Measurements from ENCODE around the gene PHACTR4.
"Not testable (repeated sequence)": the region's sequence is repeated elsewhere in the genome, so short reads cannot be mapped to it uniquely, and the experiment has no call there.

PHACTR4 gene

DNA sequence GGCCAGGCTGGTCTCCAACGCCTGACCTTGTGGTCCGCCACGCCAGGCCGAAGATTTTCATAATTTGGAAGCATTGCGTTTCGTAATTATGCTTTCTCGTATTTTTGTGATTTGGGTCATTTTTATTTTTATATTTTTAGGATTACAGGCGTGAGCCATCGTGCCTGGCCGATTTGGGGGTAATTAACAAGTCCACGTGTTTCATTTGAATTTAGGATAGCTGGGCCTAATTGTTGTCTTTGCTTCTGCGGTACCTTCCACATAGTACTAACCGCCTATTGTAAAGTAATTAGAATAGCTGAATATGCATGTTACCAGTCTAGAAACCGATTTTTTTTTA, 137.3 kb downstream of the PHACTR4 start:
- no peak for DNase-seq

DNA sequence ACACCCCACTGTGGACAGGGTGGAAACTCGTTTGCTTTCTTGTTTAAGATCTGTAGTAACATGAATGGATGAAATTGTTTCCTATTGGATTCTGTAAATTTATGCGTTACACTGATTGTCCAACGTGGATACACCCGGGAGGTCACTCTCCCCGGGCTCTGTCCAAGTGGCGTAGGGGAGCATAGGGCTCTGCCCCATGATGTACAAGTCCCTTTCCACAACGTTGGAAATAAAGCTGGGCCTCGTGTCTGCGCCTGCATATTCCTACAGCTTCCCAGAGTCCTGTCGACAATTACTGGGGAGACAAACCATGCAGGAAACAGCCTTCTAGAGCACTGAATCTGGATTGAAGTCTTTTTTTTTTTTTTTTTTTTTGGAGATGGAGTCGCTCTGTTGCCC, 137.7 kb downstream of the PHACTR4 start:
- DNase-seq: peak; percentile 23

DNA sequence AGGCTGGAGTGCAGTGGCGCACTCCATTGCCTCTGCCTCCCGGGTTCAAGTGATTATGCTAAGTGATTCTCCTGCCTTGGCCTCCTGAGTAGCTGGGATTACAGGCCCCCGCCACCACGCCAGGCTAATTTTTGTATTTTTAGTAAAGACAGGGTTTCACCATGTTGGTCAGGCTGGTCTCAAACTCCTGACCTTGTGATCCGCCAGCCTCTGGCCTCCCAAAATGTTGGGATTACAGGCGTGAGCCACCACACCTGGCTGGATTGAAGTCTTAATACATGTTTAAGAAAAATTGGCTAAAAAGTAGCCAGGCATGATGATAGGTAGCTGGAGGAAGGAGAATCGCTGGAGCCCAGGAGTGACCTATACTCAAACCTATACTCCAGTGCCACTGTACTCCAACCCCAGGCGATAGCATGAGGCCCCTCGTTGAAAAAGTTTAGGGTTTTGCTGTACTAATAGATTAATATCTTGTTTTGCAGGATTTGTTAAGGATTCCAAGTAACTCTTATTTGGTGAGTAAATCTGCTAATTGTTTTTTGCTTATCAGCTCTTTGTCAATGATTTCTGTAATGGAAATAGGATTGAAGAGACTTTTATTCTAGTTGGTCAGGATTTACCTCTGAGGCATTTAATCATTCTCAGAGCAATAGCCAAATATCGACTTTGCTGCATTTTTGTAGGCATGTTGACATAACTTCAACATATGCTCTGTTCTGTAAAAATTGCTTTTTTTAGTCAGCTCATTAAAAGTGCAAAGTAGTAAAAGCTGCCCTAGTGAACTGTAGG, 138.3 kb downstream of the PHACTR4 start:
- peak; percentile 17 for DNase-seq

DNA sequence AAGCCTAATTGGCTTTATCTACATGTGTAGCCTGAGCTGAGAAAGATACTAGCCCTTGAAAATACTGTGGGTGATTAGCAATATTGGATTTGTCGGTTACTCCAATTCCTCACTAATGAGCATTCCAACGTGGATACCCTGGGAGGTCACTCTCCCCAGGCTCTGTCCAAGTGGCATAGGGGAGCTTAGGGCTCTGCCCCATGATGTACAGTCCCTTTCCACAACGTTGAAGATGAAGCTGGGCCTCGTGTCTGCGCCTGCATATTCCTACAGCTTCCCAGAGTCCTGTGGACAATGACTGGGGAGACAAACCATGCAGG, 138.9 kb downstream of the PHACTR4 start:
- peak; percentile 45 for DNase-seq

DNA sequence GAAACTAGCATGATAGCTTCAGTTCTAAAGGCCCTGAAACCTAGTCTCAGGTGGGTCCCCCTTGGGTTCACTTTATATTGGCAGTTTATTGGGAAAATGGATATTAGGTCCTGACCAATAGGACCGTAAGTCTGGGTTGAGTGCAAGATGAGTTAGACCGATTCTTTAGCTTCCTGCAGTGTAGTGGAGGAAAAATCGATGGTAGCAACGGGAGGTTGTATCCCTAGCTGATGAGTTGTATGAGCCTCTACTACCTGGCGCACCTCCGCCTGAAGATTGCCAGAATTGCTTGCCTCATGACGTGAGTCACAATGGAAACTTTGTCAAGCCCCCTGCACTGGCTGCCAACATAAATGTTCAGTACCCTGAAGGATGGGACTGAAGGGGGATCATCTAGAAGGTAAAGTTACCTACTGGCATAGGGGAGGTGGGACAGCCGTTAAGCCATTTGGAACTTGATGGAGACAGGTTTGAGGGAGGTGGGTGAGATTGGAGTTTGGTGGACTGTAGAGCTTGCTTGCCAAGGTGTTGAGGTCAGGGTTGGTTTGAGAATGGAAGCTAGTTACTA, 140.2 kb downstream of the PHACTR4 start:
- DNase-seq: peak; percentile 45

DNA sequence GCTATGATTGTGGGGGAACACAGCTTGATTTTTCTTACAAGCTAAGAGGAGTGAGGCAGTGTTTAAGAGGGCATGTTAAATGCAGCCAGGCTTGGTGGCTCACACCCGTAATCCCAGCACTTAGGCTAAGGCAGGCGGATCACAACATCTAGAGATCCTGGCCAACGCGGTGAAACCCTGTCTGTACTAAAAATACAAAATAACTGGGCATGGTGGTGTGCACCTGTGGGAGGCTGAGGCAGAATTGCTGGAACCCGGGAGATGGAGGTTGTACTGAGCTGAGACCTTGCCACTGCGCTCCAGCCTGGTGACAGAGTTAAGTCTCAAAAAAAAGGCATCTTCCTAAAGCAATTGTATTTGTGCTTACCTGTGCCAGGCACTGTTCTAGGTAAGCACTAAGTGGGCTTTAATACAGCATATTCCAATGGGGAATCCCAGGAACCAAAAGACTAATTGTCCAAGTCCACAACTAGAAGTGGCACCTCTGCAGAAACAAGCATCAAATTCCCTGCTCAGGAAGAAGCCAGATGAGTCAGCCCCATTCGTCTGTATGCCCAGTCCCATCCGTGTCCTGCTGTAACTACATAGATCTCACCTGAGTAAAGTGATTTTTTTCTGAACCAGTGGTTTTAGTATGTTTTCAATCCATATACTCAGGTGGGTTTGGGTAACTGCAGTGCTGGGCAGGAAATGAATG, 140.9 kb downstream of the PHACTR4 start:
- DNase-seq: peak; percentile 68

DNA sequence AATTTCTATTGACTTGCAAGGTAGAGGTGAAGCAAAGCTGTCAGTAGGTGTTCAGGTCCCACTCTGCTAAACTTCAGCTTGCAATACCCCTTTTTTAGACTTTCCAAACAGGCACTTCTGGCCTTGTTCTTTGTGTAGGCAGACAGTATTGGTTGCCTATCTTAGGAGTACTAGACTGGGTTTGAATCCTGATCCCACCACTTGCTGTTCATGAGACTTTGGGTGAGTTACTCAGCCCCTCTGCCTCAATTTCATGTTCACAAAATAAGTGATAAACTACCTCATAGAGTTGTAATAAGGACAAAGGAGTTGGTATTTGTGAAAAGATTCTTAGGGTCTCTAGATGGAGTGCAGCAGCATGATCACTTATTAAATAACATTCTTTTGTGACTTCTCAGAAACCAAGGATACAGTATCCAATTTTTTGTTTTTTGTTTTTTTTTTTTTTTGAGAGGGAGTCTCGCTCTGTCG, 141.5 kb downstream of the PHACTR4 start:
- peak; percentile 61 for DNase-seq

DNA sequence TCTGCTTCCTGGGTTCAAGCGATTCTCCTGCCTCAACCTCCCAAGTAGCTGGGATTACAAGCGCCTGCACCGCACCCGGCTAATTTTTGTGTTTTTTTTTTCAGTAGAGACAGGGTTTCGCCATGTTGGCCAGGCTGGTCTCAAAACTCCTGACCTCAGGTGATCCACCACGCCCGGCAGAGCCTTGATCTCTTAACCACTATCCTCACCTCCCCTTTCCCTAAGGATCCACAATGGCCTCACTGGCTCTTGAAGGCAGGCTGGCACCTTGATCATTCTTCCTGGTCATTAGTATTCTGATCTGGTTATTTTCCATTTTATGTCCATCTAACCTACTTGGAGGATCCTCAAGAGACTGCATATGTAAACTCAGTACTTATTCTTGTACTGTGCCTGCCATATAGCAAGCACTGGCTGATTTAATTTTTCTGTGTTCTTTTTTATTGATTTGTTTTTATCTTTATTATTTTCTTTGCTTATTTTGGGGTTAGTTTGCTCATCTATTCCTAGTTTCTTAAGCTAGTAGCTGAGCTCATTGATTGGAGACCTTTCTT, 142.6 kb downstream of the PHACTR4 start:
- DNase-seq: peak; percentile 35

DNA sequence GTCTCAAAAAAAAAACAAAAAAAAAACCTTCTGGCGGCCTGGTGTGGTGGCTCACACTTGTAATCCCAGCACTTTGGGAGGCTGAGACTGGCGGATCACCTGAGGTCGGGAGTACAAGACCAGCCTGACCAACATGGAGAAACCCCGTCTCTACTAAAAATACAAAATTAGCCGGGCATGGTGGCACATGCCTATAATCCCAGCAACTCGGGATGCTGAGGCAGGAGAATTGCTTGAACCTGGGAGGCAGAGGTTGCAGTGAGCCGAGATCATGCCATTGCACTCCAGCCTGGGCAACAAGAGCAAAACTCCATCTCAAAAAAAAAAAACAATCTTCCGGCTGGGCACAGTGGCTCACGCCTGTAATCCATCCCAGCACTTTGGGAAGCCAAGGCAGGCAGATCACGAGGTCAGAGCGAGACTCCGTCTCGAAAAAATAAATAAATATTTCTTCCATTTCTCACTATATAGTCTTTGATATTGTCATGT, 144.9 kb downstream of the PHACTR4 start:
- DNase-seq: peak; percentile 6

DNA sequence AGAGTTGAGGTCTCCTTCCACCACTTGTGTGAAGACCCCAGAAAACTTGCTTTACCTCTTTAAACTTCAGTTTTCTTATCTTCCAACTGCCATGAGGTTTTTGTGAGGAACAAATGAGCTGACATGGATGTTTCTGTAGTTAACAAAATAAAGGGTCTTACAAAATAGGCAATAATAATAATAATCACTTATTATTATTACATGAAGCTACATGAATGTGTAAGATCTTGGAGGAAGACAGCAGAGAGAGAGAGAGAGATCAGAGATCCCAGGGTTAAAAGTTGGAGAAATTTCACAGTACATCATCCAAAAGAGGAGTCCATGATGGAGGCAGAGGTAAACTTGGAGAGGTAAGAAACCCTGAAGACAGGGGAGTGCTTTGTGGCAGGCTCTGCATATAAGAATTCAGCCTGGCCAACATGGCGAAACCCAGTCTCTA, 147.0 kb downstream of the PHACTR4 start:
- no peak for DNase-seq

DNA sequence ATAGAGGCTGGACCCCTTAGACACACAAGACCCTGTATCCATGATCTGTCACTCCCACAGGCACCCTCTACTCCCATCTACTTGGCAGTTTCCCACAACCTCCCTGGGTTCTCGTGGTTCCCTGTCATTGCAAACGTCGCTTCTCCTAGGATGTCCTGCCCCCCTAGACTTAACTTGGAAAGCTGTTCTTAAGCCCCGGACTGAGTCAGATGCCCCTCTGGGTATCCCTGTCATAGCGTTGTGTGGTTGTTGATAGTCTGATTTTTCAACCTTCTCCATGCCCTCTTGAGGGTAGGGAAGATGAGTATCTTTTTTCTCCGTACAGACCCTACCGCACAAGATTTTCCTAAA, 148.1 kb downstream of the PHACTR4 start:
- no peak for DNase-seq

DNA sequence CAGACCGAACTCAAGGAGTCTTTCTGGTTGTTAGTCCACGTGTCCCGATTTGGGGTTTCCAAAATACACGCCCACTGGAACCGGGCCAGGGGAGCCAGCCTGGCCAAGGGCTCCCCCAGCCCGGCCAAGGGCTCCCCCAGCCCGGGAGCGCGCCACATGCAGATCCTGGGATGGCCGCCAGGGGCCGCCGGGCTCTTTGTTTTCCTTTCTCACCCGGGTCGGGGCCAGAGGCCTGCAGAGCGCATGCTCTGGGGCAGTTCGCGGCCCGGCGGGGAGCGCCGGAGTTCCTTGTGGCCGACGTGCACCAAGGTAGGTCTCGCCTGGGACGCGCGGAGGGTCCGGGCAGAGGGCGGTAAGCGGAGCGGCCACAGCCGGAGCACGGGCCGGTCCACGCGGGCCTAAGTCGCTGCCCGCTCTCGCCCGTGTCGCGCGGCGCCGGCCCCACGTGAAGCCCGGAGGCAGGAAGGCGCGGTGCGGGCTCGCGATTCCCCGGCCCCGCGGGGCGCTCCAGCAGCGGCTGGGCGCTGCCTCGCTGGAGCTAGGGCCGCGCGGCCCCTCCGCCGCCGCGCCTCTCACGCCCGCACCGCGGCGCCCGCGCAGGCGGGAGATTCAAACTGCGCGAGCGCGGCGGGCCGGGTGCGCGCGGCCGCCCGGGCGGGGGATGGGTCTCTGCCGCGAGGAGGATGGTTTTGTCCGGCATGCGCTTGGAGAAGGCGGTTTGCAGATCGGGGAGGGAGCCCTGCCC, 148.6 kb downstream of the PHACTR4 start:
- DNase-seq: peak; percentile 90

DNA sequence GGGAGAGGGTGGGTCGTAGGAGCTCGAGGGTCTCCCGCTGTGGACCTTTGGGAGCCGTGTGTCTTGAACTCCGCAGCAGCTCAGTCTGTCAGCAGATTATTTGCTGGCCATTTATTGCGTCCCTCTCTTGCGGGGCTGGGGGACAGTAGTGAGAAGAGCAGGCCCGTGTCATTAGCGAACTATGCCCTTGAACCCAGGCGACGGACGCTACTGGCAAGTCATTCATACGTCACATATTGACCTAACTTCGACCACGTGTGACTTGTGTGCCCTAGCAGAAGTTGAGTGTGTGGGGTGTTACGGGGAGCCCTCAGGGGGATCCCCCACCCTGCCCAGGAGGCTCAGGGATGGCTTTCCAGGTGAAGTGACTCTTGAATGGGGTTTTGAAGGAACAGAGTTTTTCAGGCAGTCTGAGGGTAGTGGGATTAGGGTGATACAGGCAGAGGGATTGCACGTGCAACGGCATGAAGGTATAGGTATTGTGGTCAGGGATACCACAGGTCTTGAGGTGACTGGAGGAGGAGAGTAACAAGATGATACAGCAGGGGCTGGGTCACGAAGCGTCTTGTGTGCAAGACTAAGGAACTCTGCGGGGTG, 149.3 kb downstream of the PHACTR4 start:
- DNase-seq: no peak

DNA sequence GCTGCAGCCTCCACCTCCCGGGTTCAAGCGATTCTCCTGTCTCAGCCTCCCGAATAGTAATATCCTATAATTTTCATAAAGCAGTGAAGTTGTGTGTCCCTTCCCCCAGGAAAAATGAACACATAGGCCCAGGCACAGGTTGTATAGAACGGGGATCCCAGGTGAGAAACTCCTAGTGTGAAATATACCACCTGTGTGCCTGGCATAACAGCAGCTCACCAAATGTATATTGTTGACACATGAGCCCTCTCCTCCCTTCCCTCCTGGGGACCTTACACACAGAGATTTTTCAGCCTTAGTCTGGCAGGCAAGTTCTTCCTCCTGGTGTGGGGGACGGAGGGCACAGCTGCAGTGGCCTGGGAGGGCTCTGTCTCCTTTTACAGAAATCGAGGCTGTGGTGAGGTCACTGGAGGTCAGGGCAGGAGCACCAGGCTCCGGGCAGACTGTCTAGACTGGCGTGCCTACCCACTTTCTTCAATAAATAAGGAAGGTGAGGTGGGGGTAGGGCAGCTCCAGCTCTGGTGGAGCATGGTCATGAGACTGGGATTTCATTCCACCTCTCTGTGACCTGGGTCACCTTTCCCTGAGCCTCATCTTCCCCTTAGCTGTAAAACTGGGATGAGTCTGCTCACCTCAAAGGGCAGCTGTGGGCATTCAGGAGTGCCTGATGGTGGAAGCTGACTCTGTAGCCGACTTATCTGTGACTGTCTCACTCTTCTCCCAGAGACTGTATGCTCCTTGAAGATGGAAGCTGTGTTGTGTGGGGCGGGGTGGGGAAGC, 150.6 kb downstream of the PHACTR4 start:
- DNase-seq: no peak

DNA sequence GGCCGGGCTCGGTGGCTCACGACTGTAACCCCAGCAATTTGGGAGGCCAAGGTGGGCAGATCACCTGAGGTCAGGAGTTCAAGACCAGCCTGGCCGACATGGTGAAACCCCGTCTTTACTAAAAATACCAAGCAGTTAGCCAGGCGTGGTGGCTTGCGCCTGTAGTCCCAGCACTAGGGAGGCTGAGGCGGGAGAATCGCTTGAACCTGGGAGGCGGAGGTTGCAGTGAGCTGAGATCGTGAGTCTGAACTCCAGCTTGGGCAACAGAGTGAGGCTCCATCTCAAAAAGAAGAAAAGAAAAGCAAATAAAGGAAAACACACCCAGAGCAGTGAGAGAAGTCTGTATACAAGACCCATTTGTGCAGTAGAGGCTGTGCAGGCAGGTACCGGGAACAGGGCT, 151.3 kb downstream of the PHACTR4 start:
- DNase-seq: not testable (repeated sequence)

DNA sequence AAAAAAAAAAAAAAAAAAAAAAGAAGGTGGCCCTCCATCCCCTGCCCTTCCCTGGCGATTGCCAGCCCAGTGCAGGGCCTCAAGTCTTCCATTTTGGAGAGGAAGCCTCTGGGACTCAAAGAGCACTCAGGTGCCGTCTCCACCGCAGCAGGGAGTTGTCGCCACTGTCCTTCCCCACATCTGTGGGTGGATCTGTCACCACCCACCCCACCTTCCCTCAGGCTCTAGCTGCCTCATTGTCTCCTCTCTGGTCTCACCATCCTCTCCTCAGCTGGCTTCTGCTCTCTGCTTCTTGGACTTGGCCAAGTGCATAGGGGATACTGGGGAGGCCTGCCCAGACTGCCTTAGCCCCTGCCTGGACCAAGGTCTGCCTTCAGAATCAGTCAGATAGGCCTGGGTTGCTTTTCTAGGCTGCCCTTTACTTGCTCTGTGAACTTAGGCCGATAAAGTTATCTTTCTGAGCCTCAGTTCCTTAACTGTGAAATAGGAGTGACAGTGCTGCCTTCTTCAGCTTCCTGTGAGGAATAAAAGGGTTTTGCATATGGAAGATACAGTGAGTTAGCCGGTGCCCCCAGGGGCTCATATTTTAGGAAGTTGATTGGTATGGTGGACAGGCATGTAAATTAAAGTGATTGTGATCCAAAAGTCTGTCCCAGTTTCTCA, 152.1 kb downstream of the PHACTR4 start:
- no peak for DNase-seq

DNA sequence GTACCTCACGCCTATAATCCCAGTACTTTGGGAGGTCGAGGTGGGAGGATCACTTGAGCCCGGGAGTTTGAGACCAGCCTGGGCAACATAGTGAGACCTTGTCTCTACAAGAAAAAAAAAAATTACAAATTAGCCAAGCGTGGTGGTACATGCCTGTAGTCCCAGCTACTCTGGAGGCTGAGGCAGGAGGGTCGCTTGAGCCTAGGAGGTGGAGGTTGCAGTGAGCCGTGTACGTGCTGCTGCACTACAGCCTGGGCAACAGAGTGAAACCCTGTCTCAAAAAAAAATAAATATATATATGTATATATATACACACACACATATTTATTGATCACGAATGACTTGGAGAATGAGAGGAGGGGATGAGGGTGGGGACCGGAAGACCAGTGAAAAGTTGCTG, 153.0 kb downstream of the PHACTR4 start:
- not testable (repeated sequence) for DNase-seq

DNA sequence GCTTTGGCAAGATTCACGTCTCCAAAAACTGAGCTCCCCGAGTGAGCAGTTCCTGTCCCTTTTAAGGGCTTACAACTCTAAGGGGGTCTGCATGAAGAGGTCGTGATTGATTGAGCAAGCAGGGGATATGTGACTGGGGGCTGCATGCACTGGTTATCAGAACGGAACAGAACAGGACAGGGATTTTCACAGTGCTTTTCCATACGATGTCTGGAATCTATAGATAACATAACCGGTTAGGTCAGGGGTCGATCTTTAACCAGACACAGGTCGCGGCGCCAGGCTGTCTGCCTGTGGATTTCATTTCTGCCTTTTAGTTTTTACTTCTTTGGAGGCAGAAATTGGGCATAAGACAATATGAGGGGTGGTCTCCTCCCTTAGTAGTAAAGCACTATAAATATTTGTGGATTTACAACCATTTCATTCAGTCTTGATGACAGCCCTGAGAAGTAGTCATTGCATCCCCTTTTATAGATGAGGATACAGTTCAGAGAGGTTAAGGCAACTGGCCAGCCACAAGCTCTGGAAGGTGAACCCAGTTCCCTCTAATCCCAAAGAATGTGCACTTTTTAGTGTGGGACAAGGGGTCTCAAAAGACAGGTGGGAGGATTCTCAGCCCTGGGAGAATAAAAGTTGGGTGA, 155.6 kb downstream of the PHACTR4 start:
- not testable (repeated sequence) for DNase-seq

DNA sequence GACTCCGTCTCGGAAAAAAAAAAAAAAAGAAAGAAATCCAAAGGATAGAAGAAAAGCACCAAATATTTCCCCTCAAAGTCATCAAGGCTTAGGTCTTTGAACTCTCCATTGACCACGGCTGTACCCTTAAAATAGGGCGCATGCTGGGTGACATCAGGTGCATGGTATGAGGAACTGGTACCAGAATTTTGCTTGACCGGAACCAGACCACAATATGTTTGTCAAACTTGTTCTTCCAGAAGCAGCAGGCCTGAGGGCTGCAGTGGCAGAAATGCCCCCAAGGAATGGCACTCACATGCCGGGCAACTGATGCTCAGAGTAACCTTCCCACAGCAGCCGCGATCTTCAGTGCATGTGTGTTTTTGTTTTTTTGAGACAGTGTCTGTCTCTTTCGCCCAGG, 157.3 kb downstream of the PHACTR4 start:
- DNase-seq: no peak

DNA sequence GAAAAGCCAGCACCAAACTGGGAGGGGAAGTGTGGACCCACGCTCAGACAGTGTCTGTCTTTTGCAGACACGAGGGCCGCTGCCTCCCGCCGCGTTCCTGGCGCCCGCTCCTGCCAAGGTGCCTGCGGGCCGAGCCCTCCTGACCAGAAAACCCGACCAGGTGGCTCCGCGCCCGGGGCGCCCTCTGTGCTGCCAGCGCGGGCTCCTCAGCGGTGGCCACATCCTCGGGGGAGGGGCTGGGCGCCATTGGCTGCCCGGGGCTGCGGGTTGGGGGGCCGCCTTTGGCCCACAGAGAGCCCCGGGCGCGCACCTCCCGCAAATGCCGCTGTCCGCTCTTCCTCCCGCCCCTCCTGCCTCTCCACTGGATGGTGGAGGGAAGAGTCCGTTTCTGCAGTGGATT, 160.9 kb downstream of the PHACTR4 start:
- DNase-seq: no peak

DNA sequence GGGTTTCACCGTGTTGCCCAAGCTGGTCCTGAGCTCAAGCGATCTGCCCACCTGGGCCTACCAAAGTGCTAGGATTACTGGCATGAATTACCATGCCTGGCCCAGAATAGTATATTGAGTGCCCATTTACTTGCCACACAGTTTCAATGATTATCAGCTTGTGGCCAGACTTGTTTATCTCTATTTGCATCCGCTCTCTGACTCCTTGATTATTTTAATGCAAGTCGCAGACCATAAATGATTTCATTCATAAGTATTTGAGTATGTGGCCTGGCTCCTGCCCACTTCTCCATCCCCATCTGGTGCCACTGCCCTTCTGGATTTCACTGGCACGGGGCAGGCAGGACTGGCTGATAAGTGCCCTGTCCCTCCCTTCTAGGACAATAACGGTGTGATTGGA, 165.1 kb downstream of the PHACTR4 start:
- no peak for DNase-seq
